ENCODE data around the gene UQCR10.

GRCh38 chr22:29732883-29733282 lies 34.3 kb upstream of the UQCR10 start:
- TF ChIP-seq EP300 (IDR thresholded peaks at IDR 0.05): no peak
- no peak for TF ChIP-seq CTCF (IDR thresholded peaks at IDR 0.05)

All from sigmoid colon (tissue), 4 donors.